ENCODE results near the gene PCSK6. TPM values are rescaled to one million over a fixed set of nuclear protein-coding genes. Genes with fewer than 3 reads are reported as not detected.

Gene PCSK6
- total RNA-seq, 1 experiment from 2014 or later, result 10.6 TPM

DNA sequence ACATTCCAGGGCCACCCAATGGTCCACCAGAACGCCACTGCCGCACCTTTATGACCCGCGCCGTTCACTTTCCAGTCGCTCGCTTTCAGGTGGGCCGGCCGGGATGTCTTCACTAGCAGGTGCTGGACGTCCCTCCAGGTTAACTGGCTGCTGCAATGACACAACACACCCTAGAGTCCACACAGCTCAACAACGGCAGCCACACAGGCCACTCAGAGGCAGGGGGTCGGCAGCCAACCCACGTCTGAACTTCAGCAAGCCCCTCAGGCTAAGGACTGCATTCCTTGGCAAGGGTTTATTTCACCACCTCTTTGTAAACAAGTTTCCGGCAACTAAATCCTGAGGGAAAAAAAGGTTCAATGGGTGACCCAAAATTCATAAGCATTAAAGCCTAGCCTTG, 105.2 kb downstream of the PCSK6 start:
- no peak for ATAC-seq

DNA sequence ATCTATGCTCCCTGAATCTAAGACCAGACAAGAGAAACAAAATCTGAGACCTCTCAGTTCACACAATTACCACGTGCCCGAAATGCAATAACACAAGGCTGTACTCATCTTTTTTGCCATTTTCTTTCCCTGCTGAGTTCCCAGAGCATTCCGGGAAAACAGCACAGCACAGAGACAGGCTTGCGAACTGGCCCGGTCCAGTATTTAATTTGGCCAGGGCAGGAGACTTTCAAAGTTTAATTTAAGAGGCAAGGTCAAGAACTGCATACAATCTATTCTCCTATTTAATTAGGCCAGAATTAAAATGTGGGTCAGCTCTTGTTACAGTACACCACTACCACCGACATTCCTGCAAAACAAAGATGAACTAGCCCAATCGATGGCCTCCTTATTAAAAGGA, 107.0 kb downstream of the PCSK6 start:
- no peak overlapping the region for H3K27ac ChIP-seq (ENCODE audit: low read length)
- TF ChIP-seq, protein P1, sequence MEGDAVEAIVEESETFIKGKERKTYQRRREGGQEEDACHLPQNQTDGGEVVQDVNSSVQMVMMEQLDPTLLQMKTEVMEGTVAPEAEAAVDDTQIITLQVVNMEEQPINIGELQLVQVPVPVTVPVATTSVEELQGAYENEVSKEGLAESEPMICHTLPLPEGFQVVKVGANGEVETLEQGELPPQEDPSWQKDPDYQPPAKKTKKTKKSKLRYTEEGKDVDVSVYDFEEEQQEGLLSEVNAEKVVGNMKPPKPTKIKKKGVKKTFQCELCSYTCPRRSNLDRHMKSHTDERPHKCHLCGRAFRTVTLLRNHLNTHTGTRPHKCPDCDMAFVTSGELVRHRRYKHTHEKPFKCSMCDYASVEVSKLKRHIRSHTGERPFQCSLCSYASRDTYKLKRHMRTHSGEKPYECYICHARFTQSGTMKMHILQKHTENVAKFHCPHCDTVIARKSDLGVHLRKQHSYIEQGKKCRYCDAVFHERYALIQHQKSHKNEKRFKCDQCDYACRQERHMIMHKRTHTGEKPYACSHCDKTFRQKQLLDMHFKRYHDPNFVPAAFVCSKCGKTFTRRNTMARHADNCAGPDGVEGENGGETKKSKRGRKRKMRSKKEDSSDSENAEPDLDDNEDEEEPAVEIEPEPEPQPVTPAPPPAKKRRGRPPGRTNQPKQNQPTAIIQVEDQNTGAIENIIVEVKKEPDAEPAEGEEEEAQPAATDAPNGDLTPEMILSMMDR (IDR thresholded peaks at IDR 0.05), result no peak
- TF ChIP-seq POLR2AphosphoS5 (IDR thresholded peaks at IDR 0.05; ENCODE audit: low read depth, low read length), result no peak
- no peak for TF ChIP-seq SIN3A (IDR thresholded peaks at IDR 0.05; ENCODE audit: borderline replicate concordance, insufficient read depth, low read depth, low read length)
- TF ChIP-seq, protein P2, sequence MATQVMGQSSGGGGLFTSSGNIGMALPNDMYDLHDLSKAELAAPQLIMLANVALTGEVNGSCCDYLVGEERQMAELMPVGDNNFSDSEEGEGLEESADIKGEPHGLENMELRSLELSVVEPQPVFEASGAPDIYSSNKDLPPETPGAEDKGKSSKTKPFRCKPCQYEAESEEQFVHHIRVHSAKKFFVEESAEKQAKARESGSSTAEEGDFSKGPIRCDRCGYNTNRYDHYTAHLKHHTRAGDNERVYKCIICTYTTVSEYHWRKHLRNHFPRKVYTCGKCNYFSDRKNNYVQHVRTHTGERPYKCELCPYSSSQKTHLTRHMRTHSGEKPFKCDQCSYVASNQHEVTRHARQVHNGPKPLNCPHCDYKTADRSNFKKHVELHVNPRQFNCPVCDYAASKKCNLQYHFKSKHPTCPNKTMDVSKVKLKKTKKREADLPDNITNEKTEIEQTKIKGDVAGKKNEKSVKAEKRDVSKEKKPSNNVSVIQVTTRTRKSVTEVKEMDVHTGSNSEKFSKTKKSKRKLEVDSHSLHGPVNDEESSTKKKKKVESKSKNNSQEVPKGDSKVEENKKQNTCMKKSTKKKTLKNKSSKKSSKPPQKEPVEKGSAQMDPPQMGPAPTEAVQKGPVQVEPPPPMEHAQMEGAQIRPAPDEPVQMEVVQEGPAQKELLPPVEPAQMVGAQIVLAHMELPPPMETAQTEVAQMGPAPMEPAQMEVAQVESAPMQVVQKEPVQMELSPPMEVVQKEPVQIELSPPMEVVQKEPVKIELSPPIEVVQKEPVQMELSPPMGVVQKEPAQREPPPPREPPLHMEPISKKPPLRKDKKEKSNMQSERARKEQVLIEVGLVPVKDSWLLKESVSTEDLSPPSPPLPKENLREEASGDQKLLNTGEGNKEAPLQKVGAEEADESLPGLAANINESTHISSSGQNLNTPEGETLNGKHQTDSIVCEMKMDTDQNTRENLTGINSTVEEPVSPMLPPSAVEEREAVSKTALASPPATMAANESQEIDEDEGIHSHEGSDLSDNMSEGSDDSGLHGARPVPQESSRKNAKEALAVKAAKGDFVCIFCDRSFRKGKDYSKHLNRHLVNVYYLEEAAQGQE (IDR thresholded peaks at IDR 0.05; ENCODE audit: insufficient read depth in 1 of 2, low read depth in 2 of 2, low read length in 1 of 2), result no peak
- TF ChIP-seq TCF7L2 (IDR thresholded peaks at IDR 0.05; ENCODE audit: low read depth, low read length), result no peak
- ChIA-PET CTCF (no interaction called here), POLR2A (no interaction called here)
- DNase-seq (ENCODE audit: low read depth, low spot score) (no peak), ATAC-seq (no peak)
- no peaks in the 10 kb centered on the region for H3K36me3 ChIP-seq (ENCODE audit: control insufficient read depth, insufficient read depth, low read length)
- no peaks in the 10 kb centered on the region for H3K9me3 ChIP-seq (ENCODE audit: control insufficient read depth, insufficient read depth, low read depth, low read length)
- no peak overlapping the region for H3K4me3 ChIP-seq (ENCODE audit: low read depth in 2 of 2, low read length in 2 of 2)
- H3K4me1 ChIP-seq (ENCODE audit: control insufficient read depth, insufficient read depth, low read length), result no peaks in the 10 kb centered on the region
- no TSS peak for BruUV-seq (replicated peaks)
- in situ Hi-C loops (cut with HindIII; ENCODE audit: low pct_unique_long_range_greater_than_20kb, low sequenced_read_pairs), result no loop called here
- intact Hi-C loops (cut with micrococcal nuclease; ENCODE audit: unreplicated experiment), result no loop called here
- H3K27me3 ChIP-seq (ENCODE audit: control insufficient read depth, insufficient read depth, low read length), result no peaks in the 10 kb centered on the region

More for the DNA sequence above, 105.2 kb downstream of the PCSK6 start:
- Histone ChIP-seq H3K4me1 (ENCODE audit: control insufficient read depth, insufficient read depth, low read length) (no peaks in the 10 kb centered on the region), H3K36me3 (ENCODE audit: control insufficient read depth, insufficient read depth, low read length) (no peaks in the 10 kb centered on the region), H3K9me3 (ENCODE audit: control insufficient read depth, insufficient read depth, low read depth, low read length) (no peaks in the 10 kb centered on the region), H3K27me3 (ENCODE audit: control insufficient read depth, insufficient read depth, low read length) (no peaks in the 10 kb centered on the region), H3K27ac (ENCODE audit: low read length) (no peak overlapping the region), H3K4me3 (ENCODE audit: low read depth in 2 of 2, low read length in 2 of 2) (no peak overlapping the region)
- ChIA-PET POLR2A (interaction anchor here (0.6 kb wide), 1 partner anchor 99 kb away, joined by 5 read pairs; no protein-coding TSS in a partner anchor), CTCF (no interaction called here)
- DNase-seq (ENCODE audit: low read depth, low spot score), result no peak
- TF ChIP-seq, protein P1 (IDR thresholded peaks at IDR 0.05), result no peak
- TF ChIP-seq POLR2AphosphoS5 (IDR thresholded peaks at IDR 0.05; ENCODE audit: low read depth, low read length), result no peak
- TF ChIP-seq, protein P2 (IDR thresholded peaks at IDR 0.05; ENCODE audit: insufficient read depth in 1 of 2, low read depth in 2 of 2, low read length in 1 of 2), result no peak
- no peak for TF ChIP-seq SIN3A (IDR thresholded peaks at IDR 0.05; ENCODE audit: borderline replicate concordance, insufficient read depth, low read depth, low read length)
- no peak for TF ChIP-seq TCF7L2 (IDR thresholded peaks at IDR 0.05; ENCODE audit: low read depth, low read length)
- intact Hi-C loops (cut with micrococcal nuclease; ENCODE audit: unreplicated experiment), result no loop called here
- no TSS peak for BruUV-seq (replicated peaks)
- in situ Hi-C loops (cut with HindIII; ENCODE audit: low pct_unique_long_range_greater_than_20kb, low sequenced_read_pairs), result no loop called here

Data from Panc1 (cell line).